HepG2 (cell line): ENCODE data around the gene TCERG1L. TPM values are rescaled to one million over a fixed set of nuclear protein-coding genes. Genes with fewer than 3 reads are reported as not detected.

Experiments used
- ATAC-seq: fragments of 200-7000 bp; cut with Tn5 transposase; 3 replicates; pipeline ENCODE4 v1.9.1; 2020; ENCODE audit warnings: mild to moderate bottlenecking, moderate library complexity
- BruUV-seq: library from RNA; stranded (reverse); fragments of 400-500 nt; replicated peaks from 2 replicates; lab custom pipeline; 2021; lab: Mats Ljungman, UMichigan
- CTCF ChIA-PET: fragments of 300-600 bp; formaldehyde crosslinking; extraction: SDS; loops from one replicate; lab custom pipeline; 2021; ENCODE audit warnings: low total read pairs, inconsistent platforms, low intra/inter-chr PET ratio; lab: Yijun Ruan, JAX
- POLR2A ChIA-PET: fragments of 350-600 bp; sonication (Branson Sonifier 250); formaldehyde crosslinking; loops from one replicate; lab custom pipeline; 2020; ENCODE audit warnings: antibody characterized with exemption, inconsistent platforms; lab: Yijun Ruan, JAX
- DNase-seq: peaks from one replicate; pipeline ENCODE4 v3.0.0-alpha.2; 2015; ENCODE audit warnings: low spot score
- FAIRE-seq: peaks from 3 replicates; lab custom pipeline; 2011; peaks lifted over from hg19 to GRCh38; lab: Jason Lieb, UNC
- H2AFZ ChIP-seq: one replicate; pipeline ENCODE4 v1.6.1; 2011; ENCODE audit warnings: low read length, inconsistent platforms
- H3K27ac ChIP-seq: fragments of 300-600 bp; 3 replicates; pipeline ENCODE4 v1.8.0; 2011; ENCODE audit warnings: mixed run types, mild to moderate bottlenecking, mixed read lengths, low read length, inconsistent platforms; ENCODE audit not compliant: insufficient read depth; ENCODE audit errors: extremely low read length
- H3K27me3 ChIP-seq, 2 experiments: fragments of 200-600 bp in 1 of 2; 2 replicates in 1 of 2; 3 replicates in 1 of 2; pipeline versions ENCODE4 v1.6.0 to v1.8.0; 2011; ENCODE audit warnings: low read length in 2 of 2, mild to moderate bottlenecking in 2 of 2, moderate library complexity in 2 of 2, inconsistent platforms in 1 of 2; ENCODE audit not compliant: insufficient read depth in 2 of 2, control insufficient read depth in 1 of 2
- H3K36me3 ChIP-seq, 2 experiments: fragments of 200-600 bp in 1 of 2; replicated peaks in 1 of 2; 2 replicates in 1 of 2; 3 replicates in 1 of 2; pipeline versions ENCODE4 v1.5.1 to v1.8.0; 2011; ENCODE audit warnings: low read length in 2 of 2, inconsistent platforms in 1 of 2; ENCODE audit not compliant: insufficient read depth in 2 of 2, control insufficient read depth in 1 of 2
- H3K4me1 ChIP-seq: 2 replicates; pipeline ENCODE4 v1.5.1; 2012; ENCODE audit warnings: low read length, inconsistent platforms; ENCODE audit not compliant: insufficient read depth
- H3K4me2 ChIP-seq: 2 replicates; pipeline ENCODE4 v1.6.0; 2011; ENCODE audit warnings: low read depth, low read length, inconsistent platforms
- H3K4me3 ChIP-seq, 3 experiments: fragments of 200-600 bp in 1 of 3; sonication (generic), shearing (Covaris generic) in 1 of 3; replicated peaks in 1 of 3; 2 replicates each; pipeline ENCODE4 v1.5.1; 2011 to 2016; ENCODE audit warnings: low read length in 3 of 3, inconsistent platforms in 2 of 3, low read depth in 2 of 3, mild to moderate bottlenecking in 2 of 3, control low read depth in 1 of 3, mixed read lengths in 1 of 3; ENCODE audit not compliant: insufficient read depth in 1 of 3
- H3K79me2 ChIP-seq: one replicate; pipeline ENCODE4 v1.6.1; 2011; ENCODE audit warnings: low read length, inconsistent platforms; ENCODE audit not compliant: insufficient read depth
- H3K9ac ChIP-seq: 2 replicates; pipeline ENCODE4 v1.6.0; 2011; ENCODE audit warnings: mild to moderate bottlenecking, low read depth, low read length, inconsistent platforms; ENCODE audit not compliant: insufficient read depth
- H3K9me3 ChIP-seq: 2 replicates; pipeline ENCODE4 v1.5.1; 2012; ENCODE audit warnings: mild to moderate bottlenecking, low read length
- H4K20me1 ChIP-seq: 2 replicates; pipeline ENCODE4 v1.6.0; 2011; ENCODE audit warnings: inconsistent platforms, mild to moderate bottlenecking, low read length, moderate library complexity; ENCODE audit not compliant: insufficient read depth
- EEA1 ChIP-seq: sonication (generic); formaldehyde crosslinking; IDR thresholded peaks from 2 replicates; pipeline ENCODE4 v1.5.1; 2020; ENCODE audit warnings: mild to moderate bottlenecking, missing genetic modification reagents, borderline replicate concordance
- NBN ChIP-seq: fragments of 450-650 bp; conservative IDR thresholded peaks from 2 replicates; pipeline ENCODE4 v1.6.1; 2017
- PAWR ChIP-seq: sonication (generic); formaldehyde crosslinking; IDR thresholded peaks from 2 replicates; pipeline ENCODE4 v1.4.0; 2020; ENCODE audit warnings: missing genetic modification reagents, mild to moderate bottlenecking, borderline replicate concordance
- SALL1 ChIP-seq: sonication (generic); formaldehyde crosslinking; IDR thresholded peaks from 2 replicates; pipeline ENCODE4 v1.8.0; 2022; ENCODE audit warnings: mild to moderate bottlenecking, missing genetic modification reagents
- SRSF9 ChIP-seq: fragments of 200-400 bp; formaldehyde crosslinking; IDR thresholded peaks from 2 replicates; pipeline ENCODE4 v1.6.1; 2018; ENCODE audit warnings: borderline replicate concordance, mild to moderate bottlenecking, low read depth, low read length; ENCODE audit not compliant: insufficient read depth, poor library complexity, severe bottlenecking
- TARDBP ChIP-seq: sonication (generic); formaldehyde crosslinking; IDR thresholded peaks from 2 replicates; pipeline ENCODE4 v1.8.0; 2022; ENCODE audit warnings: mild to moderate bottlenecking, missing genetic modification reagents
- TEAD2 ChIP-seq: sonication (generic); formaldehyde crosslinking; IDR thresholded peaks from 2 replicates; pipeline ENCODE4 v1.9.0; 2021; ENCODE audit warnings: missing genetic modification reagents
- ZBTB1 ChIP-seq: sonication (generic); formaldehyde crosslinking; IDR thresholded peaks from 2 replicates; pipeline ENCODE4 v1.4.0; 2020; ENCODE audit warnings: missing genetic modification reagents, borderline replicate concordance
- ZBTB3 ChIP-seq: sonication (generic); formaldehyde crosslinking; IDR thresholded peaks from 2 replicates; pipeline ENCODE4 v1.4.0; 2020; ENCODE audit warnings: low read depth, mild to moderate bottlenecking, moderate library complexity, missing genetic modification reagents, borderline replicate concordance
- ZIK1 ChIP-seq: sonication (generic); formaldehyde crosslinking; IDR thresholded peaks from 2 replicates; pipeline ENCODE4 v1.5.0; 2020; ENCODE audit warnings: mild to moderate bottlenecking, low read depth, missing genetic modification reagents, borderline replicate concordance
- ZMYM2 ChIP-seq: sonication (generic); formaldehyde crosslinking; IDR thresholded peaks from 2 replicates; pipeline ENCODE4 v1.8.0; 2022; ENCODE audit warnings: mild to moderate bottlenecking, missing genetic modification reagents
- ZNF263 ChIP-seq: sonication (generic); formaldehyde crosslinking; IDR thresholded peaks from 2 replicates; pipeline ENCODE4 v1.4.0; 2020; ENCODE audit warnings: missing genetic modification reagents
- ZNF34 ChIP-seq: sonication (generic); formaldehyde crosslinking; IDR thresholded peaks from 2 replicates; pipeline ENCODE4 v1.4.0; 2020; ENCODE audit warnings: mild to moderate bottlenecking, missing genetic modification reagents, borderline replicate concordance
- ZNF549 ChIP-seq: sonication (generic); formaldehyde crosslinking; IDR thresholded peaks from 2 replicates; pipeline ENCODE4 v1.5.0; 2020; ENCODE audit warnings: missing genetic modification reagents
- ZNF619 ChIP-seq: sonication (generic); formaldehyde crosslinking; IDR thresholded peaks from 2 replicates; pipeline ENCODE4 v1.4.0; 2020; ENCODE audit warnings: mild to moderate bottlenecking, missing genetic modification reagents
- ZNF7 ChIP-seq: IDR thresholded peaks from 2 replicates; pipeline ENCODE4 v1.6.1; 2016; ENCODE audit warnings: missing biosample characterization, missing genetic modification reagents
- WGBS: methylation state at CpG from one replicate; pipeline ENCODE4 v1.1.6; 2017; ENCODE audit warnings: low lambda C conversion rate; 5-methylcytosine and 5-hydroxymethylcytosine counted together
- in situ Hi-C: cut with HindIII; loops from 2 replicates; pipeline ENCODE4 v1.10.0; 2017; ENCODE audit warnings: low pct_unique_long_range_greater_than_20kb; ENCODE audit not compliant: extremely low pct_ligation_motif_present
- intact Hi-C: fragments of 100-400 bp; cut with micrococcal nuclease; formaldehyde crosslinking; loops from one replicate; pipeline ENCODE4 v1.10.0; 2022; ENCODE audit not compliant: unreplicated experiment
- polyA plus RNA-seq, 8 experiments: library from polyadenylated mRNA; depleted of rRNA in 3 of 8; stranded (reverse) in 7 of 8; unstranded in 1 of 8; fragments of >200 nt; fragmentation: Illumina TruSeq in 4 of 8; extraction: Trizol in 4 of 8; gene quantifications; 2 replicates each; pipeline versions ENCODE4 v1.2.1 to v1.2.3, GENCODE V29; 2011 to 2016; ENCODE audit warnings: low read depth in 4 of 8, missing spikeins in 1 of 8, mixed read lengths in 1 of 8; ENCODE audit not compliant: insufficient read depth in 1 of 8
- total RNA-seq, 5 experiments: library from RNA; depleted of rRNA; stranded (reverse); fragments of >200 nt; fragmentation: Illumina TruSeq; extraction: Trizol; gene quantifications; 2 replicates each; pipeline ENCODE4 v1.2.3, GENCODE V29; 2016; ENCODE audit warnings: low read depth in 1 of 5
- TF ChIP-seq, protein P1 (sequence below): sonication (generic); formaldehyde crosslinking; IDR thresholded peaks from 2 replicates; pipeline ENCODE4 v1.4.0; 2020; ENCODE audit warnings: missing genetic modification reagents

TCERG1L gene
- total and polyA plus RNA-seq, 2 of the 13 experiments (the other 11 are each of a cell fraction or from before 2014, with no cell fraction given): not detected

- WGBS: 9% methylated on average over 6 of the region's 8 CpGs
- Histone ChIP-seq H3K4me1 (no peaks in the 10 kb centered on the region), H3K4me3 (no peak overlapping the region), H3K79me2 (no peaks in the 10 kb centered on the region), H3K27ac (no peak overlapping the region), H3K4me2 (no peak overlapping the region), H3K36me3 (no peaks in the 10 kb centered on the region), H3K9me3 (no peaks in the 10 kb centered on the region), H2AFZ (no peak overlapping the region), H3K9ac (no peak overlapping the region), H4K20me1 (no peaks in the 10 kb centered on the region), H3K27me3 (peaks cover 0 to 4% of the 10 kb centered on the region in 2 experiments; a peak in 2 of 5 replicates)
- ChIA-PET POLR2A (no interaction called here), CTCF (no interaction called here)
- no TSS peak for BruUV-seq
- intact Hi-C loops (no loop called here), in situ Hi-C loops (no loop called here)
- DNase-seq: no peak
- FAIRE-seq: no peak
- TF ChIP-seq EEA1: no peak
- TF ChIP-seq NBN: no peak
- TF ChIP-seq PAWR (CRISPR knock-in tag): no peak
- no peak for TF ChIP-seq SRSF9
- TF ChIP-seq TARDBP (CRISPR knock-in tag): no peak
- no peak for TF ChIP-seq ZNF34 (CRISPR knock-in tag)
- no peak for TF ChIP-seq ZNF549 (CRISPR knock-in tag)
- TF ChIP-seq ZIK1 (CRISPR knock-in tag): no peak
- TF ChIP-seq, protein P1, sequence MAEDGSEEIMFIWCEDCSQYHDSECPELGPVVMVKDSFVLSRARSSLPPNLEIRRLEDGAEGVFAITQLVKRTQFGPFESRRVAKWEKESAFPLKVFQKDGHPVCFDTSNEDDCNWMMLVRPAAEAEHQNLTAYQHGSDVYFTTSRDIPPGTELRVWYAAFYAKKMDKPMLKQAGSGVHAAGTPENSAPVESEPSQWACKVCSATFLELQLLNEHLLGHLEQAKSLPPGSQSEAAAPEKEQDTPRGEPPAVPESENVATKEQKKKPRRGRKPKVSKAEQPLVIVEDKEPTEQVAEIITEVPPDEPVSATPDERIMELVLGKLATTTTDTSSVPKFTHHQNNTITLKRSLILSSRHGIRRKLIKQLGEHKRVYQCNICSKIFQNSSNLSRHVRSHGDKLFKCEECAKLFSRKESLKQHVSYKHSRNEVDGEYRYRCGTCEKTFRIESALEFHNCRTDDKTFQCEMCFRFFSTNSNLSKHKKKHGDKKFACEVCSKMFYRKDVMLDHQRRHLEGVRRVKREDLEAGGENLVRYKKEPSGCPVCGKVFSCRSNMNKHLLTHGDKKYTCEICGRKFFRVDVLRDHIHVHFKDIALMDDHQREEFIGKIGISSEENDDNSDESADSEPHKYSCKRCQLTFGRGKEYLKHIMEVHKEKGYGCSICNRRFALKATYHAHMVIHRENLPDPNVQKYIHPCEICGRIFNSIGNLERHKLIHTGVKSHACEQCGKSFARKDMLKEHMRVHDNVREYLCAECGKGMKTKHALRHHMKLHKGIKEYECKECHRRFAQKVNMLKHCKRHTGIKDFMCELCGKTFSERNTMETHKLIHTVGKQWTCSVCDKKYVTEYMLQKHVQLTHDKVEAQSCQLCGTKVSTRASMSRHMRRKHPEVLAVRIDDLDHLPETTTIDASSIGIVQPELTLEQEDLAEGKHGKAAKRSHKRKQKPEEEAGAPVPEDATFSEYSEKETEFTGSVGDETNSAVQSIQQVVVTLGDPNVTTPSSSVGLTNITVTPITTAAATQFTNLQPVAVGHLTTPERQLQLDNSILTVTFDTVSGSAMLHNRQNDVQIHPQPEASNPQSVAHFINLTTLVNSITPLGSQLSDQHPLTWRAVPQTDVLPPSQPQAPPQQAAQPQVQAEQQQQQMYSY (CRISPR knock-in tag): no peak
- TF ChIP-seq TEAD2: no peak
- TF ChIP-seq ZNF619 (CRISPR knock-in tag): no peak
- no peak for TF ChIP-seq SALL1
- TF ChIP-seq ZBTB3 (CRISPR knock-in tag): no peak
- TF ChIP-seq ZNF7 (CRISPR knock-in tag): no peak
- no peak for TF ChIP-seq ZMYM2 (CRISPR knock-in tag)
- no peak for TF ChIP-seq ZNF263 (CRISPR knock-in tag)
- TF ChIP-seq ZBTB1 (CRISPR knock-in tag): no peak
- ATAC-seq: no peak
Observed at GRCh38 chr10:131355056-131355455, 43.5 kb upstream of the TCERG1L start.
